ENCODE measurements around the gene DNAH7. TPM values are rescaled to one million over a fixed set of nuclear protein-coding genes. Genes with fewer than 3 reads are reported as not detected.

The DNAH7 gene
- total RNA-seq, 1 experiment from 2014 or later, result 0.98 TPM

GRCh38 chr2:195763866-195764265, 304.8 kb downstream of the DNAH7 start:
- Mint-ChIP-seq H3K9me3 (ENCODE audit: unreplicated experiment) (peaks cover 53% of the 10 kb centered on the region), H3K4me3 (ENCODE audit: unreplicated experiment) (no peak overlapping the region), H3K4me1 (ENCODE audit: insufficient read depth, unreplicated experiment) (no peaks in the 10 kb centered on the region), H3K36me3 (ENCODE audit: insufficient read depth, unreplicated experiment) (no peaks in the 10 kb centered on the region), H3K27ac (ENCODE audit: low read depth, unreplicated experiment) (no peak overlapping the region), H3K27me3 (ENCODE audit: insufficient read depth, unreplicated experiment) (no peaks in the 10 kb centered on the region)
- ChIA-PET CTCF (interaction anchor here (0.7 kb wide), 1 partner anchor 22 kb away, joined by 4 read pairs; no protein-coding TSS in a partner anchor), POLR2A (interaction anchor here (0.7 kb wide), 1 partner anchor 174 kb away, joined by 3 read pairs; no protein-coding TSS in a partner anchor)
- no peak for TF ChIP-seq CTCF (IDR thresholded peaks at IDR 0.05; ENCODE audit: unreplicated experiment)
- intact Hi-C loops (cut with micrococcal nuclease), result no loop called here
- no TSS peak for BruUV-seq (replicated peaks)
- DNase-seq (ENCODE audit: unreplicated experiment), result no peak

GRCh38 chr2:195759877-195760276, 308.8 kb downstream of the DNAH7 start:
- peaks cover 34% of the 10 kb centered on the region for H3K9me3 Mint-ChIP-seq (ENCODE audit: unreplicated experiment)
- H3K27ac Mint-ChIP-seq (ENCODE audit: low read depth, unreplicated experiment), result no peak overlapping the region
- no peak overlapping the region for H3K4me3 Mint-ChIP-seq (ENCODE audit: unreplicated experiment)
- ChIA-PET CTCF (interaction anchor here (0.5 kb wide), 1 partner anchor 25 kb away, joined by 3 read pairs; no protein-coding TSS in a partner anchor), POLR2A (interaction anchor here (1.4 kb wide), 1 partner anchor 10 kb away, joined by 4 read pairs; no protein-coding TSS in a partner anchor)
- BruUV-seq (replicated peaks), result no TSS peak
- peaks cover 4% of the 10 kb centered on the region for H3K4me1 Mint-ChIP-seq (ENCODE audit: insufficient read depth, unreplicated experiment)
- no peaks in the 10 kb centered on the region for H3K36me3 Mint-ChIP-seq (ENCODE audit: insufficient read depth, unreplicated experiment)
- intact Hi-C loops (cut with micrococcal nuclease), result no loop called here
- no peaks in the 10 kb centered on the region for H3K27me3 Mint-ChIP-seq (ENCODE audit: insufficient read depth, unreplicated experiment)
- no peak for TF ChIP-seq CTCF (IDR thresholded peaks at IDR 0.05; ENCODE audit: unreplicated experiment)
- DNase-seq (ENCODE audit: unreplicated experiment), result no peak

GRCh38 chr2:195758846-195759245, 309.8 kb downstream of the DNAH7 start:
- ChIA-PET CTCF (no interaction called here), POLR2A (interaction anchor here (1.4 kb wide), 1 partner anchor 9 kb away, joined by 4 read pairs; no protein-coding TSS in a partner anchor)
- DNase-seq (ENCODE audit: unreplicated experiment), result no peak
- Mint-ChIP-seq H3K9me3 (ENCODE audit: unreplicated experiment) (peaks cover 29% of the 10 kb centered on the region), H3K4me3 (ENCODE audit: unreplicated experiment) (no peak overlapping the region), H3K27me3 (ENCODE audit: insufficient read depth, unreplicated experiment) (no peaks in the 10 kb centered on the region), H3K4me1 (ENCODE audit: insufficient read depth, unreplicated experiment) (peaks cover 4% of the 10 kb centered on the region), H3K27ac (ENCODE audit: low read depth, unreplicated experiment) (no peak overlapping the region), H3K36me3 (ENCODE audit: insufficient read depth, unreplicated experiment) (no peaks in the 10 kb centered on the region)
- TF ChIP-seq CTCF (IDR thresholded peaks at IDR 0.05; ENCODE audit: unreplicated experiment), result no peak
- intact Hi-C loops (cut with micrococcal nuclease), result no loop called here
- BruUV-seq (replicated peaks), result no TSS peak

GRCh38 chr2:195756218-195756942, 312.3 kb downstream of the DNAH7 start:
- Mint-ChIP-seq H3K36me3 (ENCODE audit: insufficient read depth, unreplicated experiment) (no peaks in the 10 kb centered on the region), H3K9me3 (ENCODE audit: unreplicated experiment) (peaks cover 7% of the 10 kb centered on the region), H3K27me3 (ENCODE audit: insufficient read depth, unreplicated experiment) (no peaks in the 10 kb centered on the region), H3K4me1 (ENCODE audit: insufficient read depth, unreplicated experiment) (peaks cover 4% of the 10 kb centered on the region), H3K4me3 (ENCODE audit: unreplicated experiment) (no peak overlapping the region), H3K27ac (ENCODE audit: low read depth, unreplicated experiment) (no peak overlapping the region)
- peak; percentile 34 for DNase-seq (ENCODE audit: unreplicated experiment)
- CTCF ChIA-PET, result interaction anchor here (0.7 kb wide), 1 partner anchor 347 kb away, joined by 3 read pairs; no protein-coding TSS in a partner anchor
- BruUV-seq (replicated peaks), result no TSS peak
- POLR2A ChIA-PET, result no interaction called here
- TF ChIP-seq CTCF (IDR thresholded peaks at IDR 0.05; ENCODE audit: unreplicated experiment), result no peak
- intact Hi-C loops (cut with micrococcal nuclease), result no loop called here

All from MCF 10A (cell line).